Vein endothelial cell (primary cell): ENCODE measurements around the gene OR4X2. TPM values are rescaled to one million over a fixed set of nuclear protein-coding genes. Genes with fewer than 3 reads are reported as not detected.

Experiments used
- total RNA-seq: library from RNA; depleted of rRNA; stranded (reverse); fragments of >200 nt; gene quantifications from 2 replicates; pipeline ENCODE4 v1.2.3, GENCODE V29; 2012

The OR4X2 gene, protein sequence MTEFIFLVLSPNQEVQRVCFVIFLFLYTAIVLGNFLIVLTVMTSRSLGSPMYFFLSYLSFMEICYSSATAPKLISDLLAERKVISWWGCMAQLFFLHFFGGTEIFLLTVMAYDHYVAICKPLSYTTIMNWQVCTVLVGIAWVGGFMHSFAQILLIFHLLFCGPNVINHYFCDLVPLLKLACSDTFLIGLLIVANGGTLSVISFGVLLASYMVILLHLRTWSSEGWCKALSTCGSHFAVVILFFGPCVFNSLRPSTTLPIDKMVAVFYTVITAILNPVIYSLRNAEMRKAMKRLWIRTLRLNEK
- not detected in 2 replicates for total RNA-seq

DNA sequence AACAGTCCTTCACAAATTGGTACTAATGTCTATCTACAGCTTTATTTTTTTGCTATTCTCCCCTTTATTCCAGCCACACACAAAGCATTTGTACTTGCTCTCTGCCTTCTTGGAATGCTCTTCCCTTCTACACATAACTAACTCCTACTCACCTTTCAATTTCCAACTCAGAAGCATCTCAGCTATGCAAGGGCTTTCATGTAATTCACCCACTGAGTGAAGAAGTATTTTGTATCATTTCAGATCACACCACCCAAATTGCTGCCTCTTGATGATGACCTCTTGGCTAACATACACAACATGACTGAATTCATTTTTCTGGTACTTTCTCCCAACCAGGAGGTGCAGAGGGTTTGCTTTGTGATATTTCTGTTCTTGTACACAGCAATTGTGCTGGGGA is at the start of gene OR4X2:
Gene OR4X2, plus strand, starts transcription at position 301 of the 400 bp plus-strand sequence. Its CDS starts 0 bp downstream, at position 301.

DNA sequence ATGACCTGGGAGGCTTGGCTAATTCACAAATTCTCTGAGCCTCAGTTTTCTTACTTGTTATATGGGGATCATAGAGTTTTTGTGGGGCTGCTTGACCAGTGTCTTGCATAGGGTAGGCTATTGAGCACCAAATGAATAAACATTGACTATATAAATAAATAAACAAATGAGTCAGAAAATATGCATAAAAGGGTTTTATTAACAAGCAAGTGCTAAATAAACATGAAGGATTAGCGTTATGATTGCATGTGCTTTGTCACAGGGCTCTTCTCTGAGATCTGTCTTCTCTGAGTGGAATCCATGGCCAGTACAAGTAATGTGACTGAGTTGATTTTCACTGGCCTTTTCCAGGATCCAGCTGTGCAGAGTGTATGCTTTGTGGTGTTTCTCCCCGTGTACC is 28.4 kb upstream of the OR4X2 start, which contains the start of gene OR4B1:
Gene OR4B1, plus strand, starts transcription at position 301 of the 400 bp plus-strand sequence. Its CDS starts 0 bp downstream, at position 301.

DNA sequence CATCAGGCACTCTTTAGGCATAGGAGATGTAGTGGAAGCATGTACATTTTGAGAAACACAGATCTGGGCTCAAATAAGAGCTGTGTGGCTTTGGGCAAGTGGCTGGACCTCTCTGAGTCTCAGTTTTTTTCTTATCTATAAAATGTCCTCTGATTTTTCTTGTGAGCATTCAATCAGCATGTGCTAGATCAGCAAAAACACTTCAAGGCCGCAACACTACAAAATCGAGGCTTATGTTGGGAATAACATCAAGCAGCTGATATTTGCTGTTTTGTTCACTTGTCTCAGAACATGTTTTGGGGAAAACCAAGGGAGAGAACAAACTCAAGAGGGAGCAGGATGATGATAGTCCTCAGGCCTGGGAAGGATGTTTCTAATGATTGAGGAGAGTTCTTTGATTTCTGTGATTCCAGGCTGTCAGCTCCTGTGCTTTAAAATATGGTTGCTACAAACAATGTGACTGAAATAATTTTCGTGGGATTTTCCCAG is 18.6 kb downstream of the OR4X2 start, which contains the start of gene OR4X1:
Gene OR4X1, plus strand, starts transcription at position 439 of the 489 bp plus-strand sequence. Its CDS starts 0 bp downstream, at position 439.

Other genes starting within 250 kb of the OR4X2 start
- not detected in 2 replicates for gene OR4B1, start 28.3 kb upstream of the OR4X2 start, total RNA-seq
- not detected in 2 replicates for gene OR4X1, start 18.8 kb downstream of the OR4X2 start, total RNA-seq
- not detected in 2 replicates for gene OR4S1, start 61.1 kb downstream of the OR4X2 start, total RNA-seq
- not detected in 2 replicates for gene OR4C3, start 79.8 kb downstream of the OR4X2 start, total RNA-seq
- not detected in 2 replicates for gene OR4C5, start 121.4 kb downstream of the OR4X2 start, total RNA-seq
- gene OR4A47, start 243.7 kb downstream of the OR4X2 start, total RNA-seq: not detected in 2 replicates